Renal cortical epithelial cell (primary cell): ENCODE measurements around the gene MYO3A. TPM values are rescaled to one million over a fixed set of nuclear protein-coding genes. Genes with fewer than 3 reads are reported as not detected.
A peak's percentile ranks its signal among the peaks of the same experiment; 100 is the strongest.

ENCODE experiments used
- DNase-seq: peaks from one replicate; pipeline ENCODE4 v3.0.0-alpha.2; 2011; ENCODE audit warnings: low read depth
- total RNA-seq: library from RNA; depleted of rRNA; stranded (reverse); fragments of >200 nt; gene quantifications from 2 replicates; pipeline ENCODE4 v1.2.3, GENCODE V29; 2014

MYO3A gene
- total RNA-seq, 1 donor from 2014 or later, result 0.65 TPM

DNA sequence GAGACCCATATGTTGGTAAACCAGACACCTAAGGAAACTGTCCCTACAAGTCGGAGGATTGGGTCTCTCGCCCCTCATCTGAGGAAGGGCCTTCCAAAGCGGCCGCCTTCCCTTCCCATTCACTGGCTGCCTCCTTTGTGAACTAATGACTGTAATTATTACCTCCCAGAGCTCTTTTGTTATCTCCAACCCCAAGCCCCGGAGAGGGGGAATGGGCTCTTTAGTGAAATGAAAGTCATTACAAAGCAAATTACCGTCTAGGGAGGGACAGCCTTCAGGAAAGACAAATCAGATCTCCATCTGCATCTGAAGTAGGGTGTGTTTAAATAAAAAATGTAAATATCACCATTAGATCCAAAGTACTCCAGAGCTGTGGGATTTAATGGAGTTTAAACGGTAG lies 280.0 kb downstream of the MYO3A start:
- DNase-seq, result no peak

DNA sequence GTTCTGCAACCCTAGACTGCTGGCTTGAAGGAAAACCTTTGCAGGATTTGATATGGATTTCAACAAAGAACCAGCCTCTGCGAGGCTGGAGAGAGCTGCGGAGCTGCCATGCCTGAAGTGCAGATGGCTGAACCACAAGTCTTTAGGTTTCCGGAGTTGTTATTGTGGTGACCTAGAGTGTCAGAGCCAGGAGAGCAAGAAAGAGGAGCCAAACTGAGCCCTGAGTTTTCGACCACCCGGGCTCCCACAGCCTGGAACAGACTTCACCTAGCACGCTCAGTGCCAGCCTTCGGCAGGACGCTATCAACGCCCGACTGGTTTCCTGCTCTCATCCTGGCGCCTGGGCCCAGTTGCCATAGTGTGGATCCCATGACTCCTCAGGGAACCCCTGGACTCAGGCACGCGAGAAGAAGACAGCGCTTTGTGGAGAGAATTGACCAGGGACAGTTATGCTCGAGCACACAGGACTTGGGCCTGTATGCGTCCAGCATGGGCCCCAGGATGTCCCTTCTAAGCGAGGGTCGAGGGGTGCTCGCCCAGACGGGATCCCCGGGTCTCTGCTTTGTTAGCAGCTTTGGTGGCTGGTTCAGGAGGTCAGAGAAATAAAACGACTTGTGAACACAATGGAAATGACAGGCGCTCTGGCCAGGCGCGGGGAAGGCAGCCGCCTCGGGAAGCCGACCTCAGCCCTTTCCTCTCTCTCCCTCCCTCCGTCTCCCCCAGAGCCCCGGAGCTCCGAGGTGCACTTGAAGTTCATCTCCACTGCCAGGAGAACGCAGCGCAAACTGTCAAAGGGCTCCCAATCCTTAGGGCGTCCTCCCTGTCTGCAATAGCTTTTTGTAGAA lies 280.7 kb downstream of the MYO3A start:
- no peak for DNase-seq

DNA sequence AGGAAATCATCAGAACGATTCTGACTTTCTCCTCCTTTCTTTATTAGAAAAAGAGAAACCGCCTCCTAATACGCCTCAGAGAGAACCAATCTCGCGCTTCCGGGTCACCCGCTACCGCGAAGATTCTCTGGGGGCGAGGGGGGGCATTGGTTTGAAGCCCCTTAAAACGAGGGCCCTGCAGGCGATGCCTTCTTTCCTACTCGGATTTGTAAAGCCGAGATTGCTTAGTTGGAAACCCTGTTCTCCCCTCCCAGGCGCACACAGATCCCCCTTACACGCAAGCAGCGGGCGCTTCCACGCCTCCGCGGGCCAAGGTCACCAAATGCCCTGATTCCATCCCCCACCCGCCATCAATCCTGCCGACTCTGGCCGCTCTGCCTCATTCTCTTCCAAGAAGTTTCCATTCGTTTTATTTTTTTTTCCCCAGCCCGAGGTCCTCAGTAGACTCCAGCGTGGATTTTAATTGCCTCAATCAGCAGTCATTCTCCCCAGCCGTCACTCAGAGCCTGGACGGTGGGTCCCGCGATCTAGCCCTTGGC lies 281.4 kb downstream of the MYO3A start:
- no peak for DNase-seq

DNA sequence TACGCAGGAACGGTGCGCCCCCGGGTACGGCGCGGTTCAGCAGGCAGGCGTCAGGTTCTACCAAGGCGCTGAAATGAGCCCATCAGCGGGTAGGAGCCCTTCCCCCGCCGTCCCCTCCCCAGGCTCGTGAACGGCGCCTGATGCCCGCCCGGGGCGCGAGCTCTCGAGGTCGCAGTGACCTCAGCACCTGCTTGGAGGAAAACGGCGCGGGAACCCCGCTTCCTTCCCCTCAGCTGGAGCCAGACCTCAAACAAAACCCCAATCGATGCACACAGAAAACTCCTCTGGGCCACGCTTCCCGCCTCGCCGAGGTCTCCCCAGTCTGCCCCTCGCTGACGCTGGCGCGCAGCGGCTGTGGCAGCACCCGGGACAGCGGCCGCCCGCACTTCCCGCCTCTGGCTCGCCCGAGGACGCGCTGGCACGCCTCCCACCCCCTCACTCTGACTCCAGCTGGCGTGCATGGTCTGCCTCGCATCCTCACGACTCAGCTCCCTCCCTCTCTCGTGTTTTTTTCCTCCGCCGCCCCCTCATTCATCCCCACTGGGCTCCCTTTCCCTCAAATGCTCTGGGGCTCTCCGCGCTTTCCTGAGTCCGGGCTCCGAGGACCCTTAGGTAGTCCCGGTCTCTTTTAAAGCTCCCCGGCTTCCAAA lies 282.0 kb downstream of the MYO3A start:
- DNase-seq, result peak; percentile 1

DNA sequence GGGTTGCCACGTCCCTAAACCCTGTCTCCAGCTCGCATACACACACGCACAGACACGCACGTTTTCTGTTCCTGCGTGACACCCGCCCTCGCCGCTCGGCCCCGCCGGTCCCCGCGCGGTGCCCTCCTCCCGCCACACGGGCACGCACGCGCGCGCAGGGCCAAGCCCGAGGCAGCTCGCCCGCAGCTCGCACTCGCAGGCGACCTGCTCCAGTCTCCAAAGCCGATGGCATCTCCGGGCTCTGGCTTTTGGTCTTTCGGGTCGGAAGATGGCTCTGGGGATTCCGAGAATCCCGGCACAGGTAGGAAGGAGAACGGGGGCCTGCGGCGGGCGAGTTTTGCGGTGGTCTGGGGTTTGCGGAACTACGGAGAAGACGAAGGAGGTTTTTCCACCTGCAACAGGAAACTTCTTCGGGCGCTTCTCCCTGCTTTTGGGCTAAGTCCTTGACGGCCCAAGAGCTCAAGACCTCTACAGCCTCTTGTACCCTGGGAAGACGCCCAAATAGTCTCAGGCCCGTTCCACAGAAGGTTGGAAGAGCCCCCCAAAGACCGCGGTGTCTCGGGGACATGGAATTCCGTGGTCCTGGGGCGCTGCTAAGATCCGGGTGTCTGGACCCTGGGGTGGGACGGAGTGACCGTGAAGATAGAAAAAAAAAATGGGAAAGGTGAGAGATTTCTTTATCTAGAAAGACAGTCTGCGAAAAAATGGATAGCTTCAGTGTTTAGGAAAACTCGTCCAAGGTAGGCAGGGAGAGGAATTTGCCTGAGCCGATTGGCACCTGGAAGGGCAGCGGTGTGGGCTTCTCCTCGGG lies 282.8 kb downstream of the MYO3A start, which contains the start of gene GAD2:
TSS of gene GAD2 (plus strand) at position 190 of the 811 bp plus-strand sequence. CDS start at position 226, 36 bp downstream.
- no peak for DNase-seq

DNA sequence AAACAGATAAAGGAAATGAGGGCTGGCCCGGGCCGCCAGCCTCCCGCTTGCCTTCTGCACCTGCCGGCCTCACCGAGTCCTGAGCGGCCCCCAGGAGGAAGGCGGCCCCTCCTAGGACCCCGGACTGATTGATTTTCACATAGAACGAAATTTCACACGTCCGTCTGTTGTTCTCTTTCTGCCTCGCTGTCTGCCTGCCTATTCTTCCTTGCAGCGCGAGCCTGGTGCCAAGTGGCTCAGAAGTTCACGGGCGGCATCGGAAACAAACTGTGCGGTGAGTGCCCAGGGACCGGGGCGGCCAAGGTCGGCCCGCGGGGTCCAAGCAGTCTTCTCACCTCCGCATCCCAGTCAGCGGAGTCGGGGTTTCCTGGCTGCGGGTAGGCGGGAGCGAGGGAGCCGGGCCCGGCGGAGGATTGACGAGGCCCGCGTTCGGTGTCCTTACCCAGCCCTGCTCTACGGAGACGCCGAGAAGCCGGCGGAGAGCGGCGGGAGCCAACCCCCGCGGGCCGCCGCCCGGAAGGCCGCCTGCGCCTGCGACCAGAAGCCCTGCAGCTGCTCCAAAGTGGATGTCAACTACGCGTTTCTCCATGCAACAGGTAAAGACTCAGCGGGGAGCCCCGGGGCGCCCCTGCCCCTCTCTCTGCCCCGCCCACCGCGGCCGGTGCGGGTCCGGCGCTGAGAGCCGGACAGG lies 283.5 kb downstream of the MYO3A start:
- no peak for DNase-seq

DNA sequence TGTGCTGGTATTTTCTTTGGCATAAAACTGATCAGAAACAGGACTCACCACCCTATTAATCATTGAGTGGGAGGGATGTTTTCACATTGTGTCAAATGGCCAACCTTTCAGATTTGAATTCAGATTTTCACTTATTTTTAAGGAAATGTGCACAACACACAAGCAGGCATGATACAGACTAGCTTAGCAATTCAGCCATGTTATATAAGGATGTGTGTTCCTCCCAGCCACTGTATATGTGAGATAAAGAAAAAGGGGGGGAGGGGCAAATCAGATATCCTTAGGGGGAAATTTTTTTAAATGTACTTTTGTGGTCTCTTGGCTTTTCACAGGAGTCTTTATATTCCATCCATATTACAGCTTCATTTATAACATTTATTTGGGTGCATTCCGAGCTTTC lies 285.6 kb downstream of the MYO3A start:
- no peak for DNase-seq

DNA sequence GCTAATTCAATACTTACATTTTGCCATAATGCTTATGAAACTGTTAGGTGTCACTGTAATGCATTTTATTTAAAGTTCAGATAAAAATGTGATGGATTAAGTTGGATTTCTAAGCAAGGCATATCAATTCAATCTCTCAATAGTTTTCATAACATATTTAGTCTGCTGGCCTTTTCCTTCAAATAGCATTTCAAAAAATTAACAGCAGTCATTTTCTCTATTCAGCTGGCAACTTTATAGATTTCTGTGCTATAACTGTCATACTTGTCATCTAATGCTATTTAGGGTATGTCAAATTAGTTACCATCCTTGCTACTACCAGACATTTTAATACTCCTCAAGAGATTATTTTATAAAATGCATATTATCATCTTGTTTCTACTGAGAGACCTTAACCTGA lies 286.9 kb downstream of the MYO3A start:
- no peak for DNase-seq

DNA sequence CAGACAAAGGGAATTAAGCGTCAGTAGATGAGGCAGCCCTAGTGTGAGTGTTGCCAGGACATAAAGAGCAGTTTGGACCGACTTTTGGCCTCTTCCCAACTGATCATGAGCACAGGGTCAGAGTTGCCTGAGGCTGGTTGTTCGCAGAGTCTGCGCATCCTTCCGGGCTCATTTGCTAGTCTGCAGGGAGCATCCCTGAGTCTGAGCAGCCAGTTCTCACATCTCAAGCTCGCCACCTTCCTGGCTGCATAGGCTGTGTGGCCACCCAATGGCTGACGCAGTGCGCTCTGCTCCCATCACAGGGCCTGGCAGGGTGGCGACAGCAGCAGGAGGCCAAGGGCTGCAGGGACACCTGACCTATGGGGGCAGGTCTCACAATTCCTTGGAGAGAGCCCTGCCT lies 287.5 kb downstream of the MYO3A start:
- no peak for DNase-seq

DNA sequence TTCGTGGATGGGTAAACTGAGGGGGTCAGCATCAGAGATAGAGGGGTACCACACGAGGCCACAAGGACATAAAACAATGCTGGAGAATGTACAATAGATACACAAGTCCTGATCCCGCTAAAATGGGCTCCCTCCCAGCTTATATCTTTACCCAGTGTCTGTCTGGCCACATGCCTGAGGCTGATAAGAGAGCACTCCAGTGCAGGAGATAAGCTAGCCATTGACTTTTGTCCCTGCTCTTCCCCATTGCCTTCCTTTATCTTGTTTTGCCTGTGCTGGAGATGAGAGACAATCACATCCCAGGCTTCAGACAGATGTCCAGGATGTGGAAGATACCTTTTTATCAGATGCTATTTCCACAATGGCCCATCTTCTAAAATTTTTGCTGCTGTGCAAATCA lies 288.5 kb downstream of the MYO3A start:
- no peak for DNase-seq

DNA sequence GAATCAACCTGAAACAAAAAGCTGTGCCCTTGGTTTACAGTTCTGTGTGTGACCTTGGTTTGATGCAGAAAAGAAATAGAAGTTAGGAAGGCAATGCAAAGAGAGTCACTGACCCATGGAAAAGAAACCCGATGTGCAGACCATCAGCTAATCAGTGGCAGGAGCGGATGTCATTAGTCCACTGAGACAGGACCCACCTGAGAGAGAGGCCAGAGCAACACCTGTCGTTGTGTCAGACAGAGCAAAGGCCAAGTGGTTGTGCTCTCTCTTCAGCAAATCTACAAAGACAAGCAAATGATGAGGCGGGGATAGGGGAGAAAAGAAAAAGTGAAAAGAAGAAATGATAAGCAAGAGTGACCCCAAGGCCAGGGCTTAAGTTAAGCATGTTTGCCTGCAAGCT lies 291.3 kb downstream of the MYO3A start:
- DNase-seq, result no peak

DNA sequence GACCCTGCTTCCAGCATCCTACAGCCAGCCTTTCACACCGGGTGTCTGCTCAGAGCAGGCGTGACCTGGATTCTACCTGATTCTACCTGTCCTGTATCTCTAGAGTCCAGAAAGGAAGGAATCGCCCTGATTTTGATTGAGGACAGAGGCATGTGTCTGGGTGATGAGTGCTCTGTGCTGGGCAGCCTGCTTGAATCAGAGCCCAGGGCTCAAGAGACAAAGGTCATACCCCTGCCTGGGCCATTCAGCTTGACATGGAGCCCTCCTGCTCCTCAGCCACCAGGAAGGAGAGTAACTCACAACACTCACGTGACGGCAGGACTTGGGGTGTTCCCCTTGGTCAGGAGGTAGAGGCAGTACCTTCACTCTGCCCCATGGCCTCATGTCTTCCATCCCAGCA lies 293.8 kb downstream of the MYO3A start:
- no peak for DNase-seq

DNA sequence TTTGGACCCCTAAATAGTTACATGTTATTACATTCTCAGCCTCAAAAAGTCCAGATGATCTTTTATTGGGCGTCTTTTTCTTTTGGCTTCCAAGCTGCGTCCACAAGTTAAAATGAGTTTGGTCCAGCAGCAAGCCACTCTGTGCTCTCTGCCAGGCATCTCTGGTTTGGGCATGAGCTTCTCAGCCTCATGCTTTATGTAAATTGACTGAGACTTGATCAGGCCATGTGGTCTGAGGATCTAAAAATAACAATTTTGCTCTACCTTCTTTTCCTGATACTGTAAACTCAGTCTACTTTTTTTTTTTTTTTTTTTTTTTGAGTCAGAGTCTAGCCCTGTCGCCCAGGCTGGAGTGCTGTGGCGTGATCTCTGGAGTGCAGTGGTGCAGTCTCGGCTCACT lies 298.1 kb downstream of the MYO3A start:
- no peak for DNase-seq

DNA sequence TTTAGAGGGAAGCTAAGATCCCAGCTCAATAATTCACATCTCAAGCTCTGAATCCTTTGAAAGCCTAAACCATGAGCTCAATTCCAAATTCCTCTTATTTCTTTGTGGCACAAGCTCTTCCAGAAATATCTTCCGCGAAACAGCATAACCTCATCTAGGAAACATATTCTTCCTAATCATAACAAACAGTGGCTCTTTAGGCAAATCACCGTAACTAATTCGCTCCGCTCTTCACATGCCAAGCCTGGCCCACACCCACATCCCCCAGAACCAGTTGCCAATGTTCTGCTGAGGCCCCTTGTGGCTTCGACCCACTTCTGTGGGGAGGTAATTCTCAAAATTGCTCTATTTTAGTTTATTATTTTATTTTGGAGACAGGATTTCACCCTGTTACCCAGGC lies 301.7 kb downstream of the MYO3A start:
- DNase-seq, result no peak

DNA sequence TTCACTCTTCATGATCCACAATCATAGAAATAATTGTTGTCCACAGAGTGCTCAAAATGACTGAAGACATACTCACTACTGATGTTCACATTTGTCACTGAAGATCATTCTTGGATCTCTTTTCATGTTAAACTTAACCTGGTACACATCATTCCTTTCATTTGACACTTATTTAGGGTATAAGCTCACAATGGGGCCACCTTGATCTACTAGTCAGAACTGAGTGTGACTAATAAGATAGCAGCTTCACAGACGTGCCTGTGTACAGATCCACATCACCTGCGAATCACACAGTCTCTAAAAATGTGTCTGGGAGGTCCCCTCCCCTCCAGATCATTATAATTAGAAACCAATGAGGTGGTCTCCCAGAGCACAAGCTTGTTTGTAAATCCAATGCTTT lies 304.3 kb downstream of the MYO3A start:
- DNase-seq, result no peak

DNA sequence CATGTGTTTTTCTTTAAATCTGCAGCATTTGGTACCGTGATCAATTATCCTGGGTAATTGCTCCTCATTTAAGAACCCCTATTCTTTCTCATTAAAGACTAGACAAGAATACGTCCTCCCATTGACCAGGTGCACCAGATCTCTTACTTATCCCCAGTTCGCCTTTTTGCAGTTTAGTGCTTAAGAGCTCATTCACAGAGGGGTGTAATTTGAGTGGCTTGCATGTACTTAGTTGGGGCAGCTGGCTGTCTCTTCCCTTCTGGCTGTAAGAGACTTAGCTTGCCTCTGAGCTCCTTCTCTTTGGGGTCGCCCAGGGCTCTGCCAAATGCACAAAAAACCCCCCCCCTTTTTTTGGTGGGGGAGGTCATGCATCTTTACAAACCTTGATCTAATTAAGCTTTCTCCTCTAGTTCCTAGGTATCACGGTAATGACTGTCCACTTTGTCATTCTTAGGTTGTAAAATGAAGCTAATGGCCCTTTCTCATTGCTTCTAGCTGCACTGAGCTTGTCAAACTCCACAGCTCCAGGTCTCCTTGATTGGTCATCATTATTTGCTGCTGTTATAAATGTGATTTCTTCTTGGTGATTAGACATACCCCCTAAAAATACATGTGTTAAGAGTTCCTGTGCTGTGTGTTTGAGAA lies 308.8 kb downstream of the MYO3A start:
- no peak for DNase-seq

DNA sequence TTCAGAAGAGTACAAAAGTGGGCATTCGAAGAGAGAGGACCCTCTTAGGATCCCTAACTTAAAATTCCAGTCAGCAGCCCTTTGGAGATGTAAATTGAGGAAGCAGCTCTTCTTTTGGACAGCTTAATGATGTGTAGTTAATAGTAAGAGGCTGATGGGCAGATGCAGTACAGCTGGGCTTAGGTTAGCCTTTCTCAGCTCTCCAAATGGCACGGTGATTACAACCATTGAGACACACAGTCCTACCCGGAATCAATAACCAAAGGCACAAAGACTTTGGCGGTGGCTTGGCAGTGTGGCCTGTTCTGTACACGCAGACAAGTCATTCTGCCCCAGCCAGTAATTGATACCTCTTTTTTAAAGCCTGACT lies 309.3 kb downstream of the MYO3A start:
- DNase-seq, result no peak

DNA sequence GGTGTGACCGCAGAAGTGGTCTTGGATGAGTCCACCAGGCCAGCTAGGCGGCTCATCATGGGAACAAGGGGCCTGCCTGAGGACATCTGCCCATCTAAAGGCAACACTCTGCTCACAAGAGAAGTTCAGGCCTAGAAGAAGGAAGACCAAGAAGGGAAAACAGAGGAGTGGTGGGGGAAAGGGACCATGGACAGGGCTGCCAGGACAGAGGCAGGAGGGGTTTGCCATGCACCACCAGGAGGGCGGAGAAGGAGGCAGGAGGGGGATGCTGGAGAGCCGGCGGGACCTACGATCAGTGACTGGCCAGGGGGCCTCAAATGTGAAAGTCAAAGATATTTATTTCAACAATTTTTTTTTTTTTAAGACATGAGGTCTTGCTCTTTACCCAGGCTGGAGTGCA lies 315.7 kb downstream of the MYO3A start:
- no peak for DNase-seq

DNA sequence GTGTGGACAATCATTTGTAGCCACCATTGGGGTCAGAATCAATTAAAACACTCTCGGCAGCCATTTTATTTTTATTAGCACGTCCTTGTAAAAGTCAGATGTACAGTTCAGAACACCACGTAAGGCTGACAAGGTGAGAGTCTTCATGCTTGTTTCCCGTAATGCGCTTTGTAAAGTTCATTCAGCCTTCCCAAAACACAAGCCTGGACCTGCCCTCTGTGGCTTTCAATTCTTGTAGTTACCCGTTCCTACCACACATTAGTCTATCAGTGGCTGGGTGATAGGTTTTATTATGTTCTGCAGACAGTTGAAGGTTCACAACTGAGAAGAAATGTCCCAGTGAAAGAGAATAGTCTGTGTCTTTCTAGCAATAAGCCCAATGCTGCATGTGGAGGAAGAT lies 317.9 kb downstream of the MYO3A start:
- DNase-seq, result no peak

DNA sequence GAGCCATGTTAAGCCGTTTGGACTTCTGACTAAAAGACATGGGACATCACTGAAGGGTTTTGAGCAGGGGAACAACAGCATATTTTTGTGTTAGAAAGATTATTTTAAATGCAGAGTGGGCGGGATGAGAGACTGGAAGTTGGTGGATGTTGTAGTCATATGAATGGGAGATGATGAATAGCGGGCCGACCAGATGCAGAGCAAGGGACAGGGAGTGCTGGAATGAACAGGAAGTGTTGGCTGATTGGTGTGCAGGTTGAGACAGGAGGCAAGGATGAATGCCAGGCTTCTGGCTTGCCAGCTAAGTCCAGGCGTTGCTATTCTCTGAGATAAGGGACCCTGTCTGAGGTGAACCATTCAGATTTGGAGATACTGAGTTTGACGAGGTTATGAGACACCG lies 320.6 kb downstream of the MYO3A start:
- DNase-seq, result no peak

DNA sequence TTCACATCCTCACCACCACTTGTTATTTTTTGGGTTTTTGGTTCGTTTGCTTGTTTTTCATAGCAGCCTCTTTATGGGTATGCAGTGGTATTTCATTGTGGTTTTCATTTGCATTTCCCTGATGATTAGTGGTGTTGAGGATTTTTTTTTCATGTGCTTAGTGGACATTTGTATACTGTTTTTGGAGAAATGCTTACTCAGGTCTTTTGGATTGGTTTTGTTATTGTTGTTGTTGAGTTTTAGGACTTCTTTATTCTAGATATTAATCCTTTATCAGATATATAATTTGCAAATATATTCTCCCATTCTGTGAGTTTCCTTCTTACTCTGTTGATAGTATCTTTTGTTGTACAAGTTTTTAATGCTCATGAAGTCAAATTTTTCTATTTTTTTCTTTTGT lies 325.3 kb downstream of the MYO3A start:
- no peak for DNase-seq
